ENCODE data around the gene FAM98A.

FAM98A gene

DNA sequence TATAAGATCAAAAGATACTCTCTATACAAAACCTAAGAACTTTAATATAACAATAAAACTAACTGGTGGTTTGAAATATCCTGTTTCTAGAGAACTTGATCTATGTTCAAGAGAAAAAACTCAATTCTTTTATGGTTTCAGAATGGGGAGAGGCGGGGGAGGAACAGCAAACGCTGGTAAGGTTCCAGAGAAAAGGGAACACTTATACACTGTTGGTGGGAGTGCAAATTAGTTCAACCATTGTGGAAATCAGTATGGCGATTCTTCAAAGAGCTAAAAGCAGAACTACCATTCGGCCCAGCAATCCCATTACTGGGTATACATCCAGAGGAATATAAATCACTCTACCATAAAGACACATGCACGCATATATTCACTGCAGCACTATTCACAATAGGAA lies 17.2 kb downstream of the FAM98A start:
- Mint-ChIP-seq H3K4me3 (peak overlapping the region; percentile 2), H3K9me3 (no peaks in the 10 kb centered on the region), H3K4me1 (peaks cover 12% of the 10 kb centered on the region), H3K27ac (peak overlapping the region; percentile 56), H3K27me3 (no peaks in the 10 kb centered on the region), H3K36me3 (peaks cover 14% of the 10 kb centered on the region)
- DNase-seq (ENCODE audit: low spot score in 2 of 2) (no peak), ATAC-seq (ENCODE audit: low read depth) (no peak)

DNA sequence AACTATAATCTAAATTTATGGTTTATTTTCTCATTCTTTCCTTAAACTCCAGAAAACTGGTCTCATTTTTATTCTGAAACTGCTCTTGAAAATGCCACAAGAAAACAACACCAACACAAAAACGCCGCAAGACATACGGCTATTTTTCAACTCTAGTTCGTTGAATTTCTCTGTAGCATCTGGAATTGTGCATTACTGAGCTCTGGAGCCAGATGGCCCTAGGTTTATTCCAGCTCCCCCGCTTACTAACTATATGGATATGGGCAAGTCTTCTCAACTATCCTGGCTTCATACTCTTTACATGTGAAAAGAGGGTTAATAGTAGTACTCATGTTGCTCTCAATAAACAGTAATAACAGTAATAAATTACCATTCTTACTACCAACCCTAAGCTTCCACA lies 19.9 kb downstream of the FAM98A start:
- DNase-seq (ENCODE audit: low spot score in 2 of 2) (no peak), ATAC-seq (ENCODE audit: low read depth) (no peak)
- H3K9me3 Mint-ChIP-seq, result no peaks in the 10 kb centered on the region
- H3K4me3 Mint-ChIP-seq, result no peak overlapping the region
- no peaks in the 10 kb centered on the region for H3K27me3 Mint-ChIP-seq
- H3K4me1 Mint-ChIP-seq, result peaks cover 12% of the 10 kb centered on the region
- peaks cover 6% of the 10 kb centered on the region for H3K36me3 Mint-ChIP-seq
- peak overlapping the region; percentile 6 for H3K27ac Mint-ChIP-seq

DNA sequence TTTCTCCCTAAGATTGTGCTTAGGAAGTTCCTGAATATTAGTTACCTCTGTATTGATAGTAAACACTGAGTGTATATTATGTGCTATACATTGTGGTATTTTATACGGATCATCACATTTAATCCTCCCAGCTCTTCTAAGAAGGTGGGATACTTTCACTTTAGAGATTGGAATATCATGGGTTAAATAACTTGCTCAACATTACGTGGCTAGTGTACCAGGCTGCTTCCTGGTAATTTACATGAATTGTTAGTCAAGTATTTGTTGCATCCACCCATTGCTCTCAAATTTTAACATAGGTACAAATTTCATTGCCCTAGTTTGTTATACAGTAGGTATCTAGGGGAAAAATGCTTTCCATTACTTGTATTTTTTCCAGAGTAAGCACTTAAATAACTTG lies 21.4 kb downstream of the FAM98A start:
- Mint-ChIP-seq H3K27ac (no peak overlapping the region), H3K27me3 (no peaks in the 10 kb centered on the region), H3K4me3 (no peak overlapping the region), H3K4me1 (peaks cover 10% of the 10 kb centered on the region), H3K36me3 (peaks cover 6% of the 10 kb centered on the region), H3K9me3 (no peaks in the 10 kb centered on the region)
- ATAC-seq (ENCODE audit: low read depth), result no peak
- no peak for DNase-seq (ENCODE audit: low spot score in 2 of 2)

DNA sequence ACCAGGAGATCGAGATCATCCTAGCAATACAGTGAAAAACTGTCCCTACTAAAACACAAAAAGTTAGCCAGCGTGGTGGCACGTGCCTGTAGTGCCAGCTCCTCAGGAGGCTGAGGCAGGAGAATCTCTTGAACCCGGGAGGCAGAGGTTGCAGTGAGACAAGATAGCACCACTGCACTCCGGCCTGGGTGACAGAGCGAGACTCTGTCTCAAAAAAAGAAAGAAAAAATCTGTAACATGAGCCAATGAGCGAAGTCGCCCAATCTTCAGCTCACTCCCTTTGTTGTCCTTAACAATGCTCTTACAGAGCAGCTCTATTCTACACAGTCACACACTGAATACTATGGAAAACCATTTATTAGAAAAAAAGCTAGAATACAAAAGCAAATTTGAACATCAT lies 22.0 kb downstream of the FAM98A start:
- no peak overlapping the region for H3K4me3 Mint-ChIP-seq
- DNase-seq (ENCODE audit: low spot score in 2 of 2) (no peak), ATAC-seq (ENCODE audit: low read depth) (no peak)
- peaks cover 6% of the 10 kb centered on the region for H3K4me1 Mint-ChIP-seq
- peaks cover 4% of the 10 kb centered on the region for H3K36me3 Mint-ChIP-seq
- H3K27ac Mint-ChIP-seq, result peak overlapping the region; percentile 24
- H3K9me3 Mint-ChIP-seq, result no peaks in the 10 kb centered on the region
- H3K27me3 Mint-ChIP-seq, result no peaks in the 10 kb centered on the region

DNA sequence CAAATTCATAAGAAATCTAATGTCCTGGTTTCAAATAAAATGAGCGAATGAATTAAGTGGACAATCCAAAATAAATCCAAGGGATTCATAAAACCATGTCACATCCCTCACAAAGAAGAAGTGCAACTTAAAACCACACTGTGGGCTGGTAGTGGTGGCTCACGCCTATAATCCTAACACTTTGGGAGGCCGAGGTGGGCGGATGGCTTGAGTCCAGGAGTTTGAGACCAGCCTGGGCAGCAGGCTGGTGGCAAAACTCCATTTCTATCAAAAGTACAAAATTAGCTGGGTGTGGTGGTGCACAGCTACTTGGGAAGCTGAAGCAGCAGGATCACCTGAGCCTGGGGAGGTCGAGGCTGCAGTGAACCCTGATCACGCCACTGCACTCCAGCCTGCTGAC lies 25.4 kb downstream of the FAM98A start:
- Mint-ChIP-seq H3K36me3 (no peaks in the 10 kb centered on the region), H3K4me3 (no peak overlapping the region), H3K27ac (no peak overlapping the region), H3K27me3 (no peaks in the 10 kb centered on the region), H3K4me1 (no peaks in the 10 kb centered on the region), H3K9me3 (no peaks in the 10 kb centered on the region)
- ATAC-seq (ENCODE audit: low read depth) (no peak), DNase-seq (ENCODE audit: low spot score in 2 of 2) (no peak)

DNA sequence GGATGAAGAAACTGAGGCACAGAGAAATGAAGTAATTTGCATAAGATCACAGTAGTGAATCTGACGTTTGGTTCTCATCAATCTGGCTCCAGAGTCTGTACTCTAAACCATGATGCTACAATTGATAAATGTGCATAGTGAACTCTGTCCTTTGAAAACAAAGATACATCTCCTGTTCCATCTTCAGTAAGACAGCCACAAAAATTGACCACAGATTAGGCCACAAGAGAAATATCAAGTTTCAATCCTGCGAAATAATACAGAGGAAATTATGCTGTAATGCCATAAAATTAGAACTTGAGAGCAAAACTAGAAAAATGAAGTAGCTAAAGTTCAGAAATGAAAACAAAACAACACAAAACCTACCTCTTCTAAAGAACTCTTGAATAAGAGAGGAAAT lies 28.4 kb downstream of the FAM98A start:
- DNase-seq (ENCODE audit: low spot score in 2 of 2) (no peak), ATAC-seq (ENCODE audit: low read depth) (no peak)
- H3K9me3 Mint-ChIP-seq, result no peaks in the 10 kb centered on the region
- H3K27ac Mint-ChIP-seq, result peak overlapping the region; percentile 53
- H3K27me3 Mint-ChIP-seq, result no peaks in the 10 kb centered on the region
- H3K36me3 Mint-ChIP-seq, result peaks cover 9% of the 10 kb centered on the region
- H3K4me1 Mint-ChIP-seq, result peaks cover 3% of the 10 kb centered on the region
- H3K4me3 Mint-ChIP-seq, result no peak overlapping the region

DNA sequence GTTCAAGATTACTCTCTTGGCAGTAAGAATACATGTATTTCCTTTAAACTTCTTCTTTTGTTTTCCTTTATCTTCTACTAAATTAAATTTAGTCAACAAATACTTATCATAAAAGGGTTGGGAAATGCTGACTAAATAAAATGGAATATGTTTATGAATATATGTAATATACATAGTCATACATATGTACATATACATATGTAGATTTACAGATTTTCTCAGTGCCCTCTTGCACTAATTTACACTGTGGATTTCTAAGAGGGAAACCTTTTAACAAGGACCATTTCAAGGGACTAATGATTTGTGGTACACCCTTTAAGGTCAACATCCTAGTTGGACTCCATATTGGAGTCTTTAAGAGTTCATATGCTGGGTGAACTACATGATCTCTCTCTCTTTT lies 37.2 kb downstream of the FAM98A start:
- DNase-seq (ENCODE audit: low spot score in 2 of 2) (no peak), ATAC-seq (ENCODE audit: low read depth) (no peak)
- Mint-ChIP-seq H3K4me3 (no peak overlapping the region), H3K27ac (no peak overlapping the region), H3K4me1 (no peaks in the 10 kb centered on the region), H3K36me3 (peaks cover 50% of the 10 kb centered on the region), H3K9me3 (no peaks in the 10 kb centered on the region), H3K27me3 (no peaks in the 10 kb centered on the region)

DNA sequence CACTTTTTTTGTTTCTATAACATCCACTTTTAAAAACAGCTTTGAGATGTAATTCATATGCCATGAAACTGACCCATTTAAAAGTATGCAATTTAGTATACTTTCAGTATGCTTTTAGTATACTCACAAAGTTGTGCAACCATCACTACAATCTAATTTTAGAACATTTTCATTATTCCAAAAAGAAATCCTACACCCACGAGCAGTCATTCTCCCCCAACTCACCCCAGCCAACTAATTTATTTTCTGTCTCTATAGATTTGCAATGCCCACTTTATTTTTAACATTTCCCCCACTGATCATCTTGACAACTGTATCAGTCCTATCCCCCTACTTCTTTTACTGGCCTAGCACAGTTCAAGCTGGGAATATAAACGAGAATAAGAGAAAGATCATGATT lies 39.1 kb downstream of the FAM98A start:
- Mint-ChIP-seq H3K4me1 (peaks cover under 1% of the 10 kb centered on the region), H3K9me3 (no peaks in the 10 kb centered on the region), H3K36me3 (peaks cover 45% of the 10 kb centered on the region), H3K27me3 (no peaks in the 10 kb centered on the region), H3K27ac (peak overlapping the region; percentile 17), H3K4me3 (no peak overlapping the region)
- DNase-seq (ENCODE audit: low spot score in 2 of 2), result no peak
- ATAC-seq (ENCODE audit: low read depth), result no peak

DNA sequence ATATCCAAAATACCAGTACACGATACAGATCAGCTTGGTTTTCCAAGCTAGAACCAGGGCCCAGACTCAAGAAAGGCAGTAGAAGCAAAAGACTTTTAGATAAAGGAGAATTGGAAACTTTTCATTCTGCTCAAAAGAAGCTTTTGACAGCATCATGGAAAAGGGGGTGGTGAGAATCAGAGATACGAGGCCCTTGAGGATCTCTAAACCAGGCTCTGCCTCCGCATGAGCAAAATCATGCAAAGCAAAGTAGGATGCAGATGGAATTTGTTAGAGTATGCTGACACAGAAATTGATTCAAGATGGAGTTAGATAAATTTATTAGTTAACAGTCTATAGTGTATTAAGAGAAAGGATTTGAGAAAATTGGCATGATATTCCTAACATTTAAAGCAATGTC lies 39.8 kb downstream of the FAM98A start:
- H3K4me3 Mint-ChIP-seq, result no peak overlapping the region

DNA sequence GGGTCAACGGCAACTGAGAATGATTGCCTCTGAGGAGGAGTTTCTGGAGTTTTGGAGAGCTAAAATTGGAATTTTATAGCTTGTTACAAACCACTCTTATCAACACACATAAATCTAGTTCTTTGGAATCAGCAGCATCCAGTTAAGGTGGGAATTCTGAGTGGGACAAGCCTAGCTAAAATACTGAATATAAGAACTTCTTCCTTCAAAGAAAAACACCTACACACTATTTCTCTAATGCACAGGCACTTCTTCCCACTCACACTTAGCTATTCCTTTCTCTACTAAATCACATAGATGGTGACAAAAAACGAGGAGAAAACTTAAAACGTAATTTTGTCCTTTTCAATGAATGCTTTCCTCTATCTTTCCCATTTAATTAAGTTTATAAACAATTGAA lies 43.4 kb downstream of the FAM98A start:
- Mint-ChIP-seq H3K9me3 (no peaks in the 10 kb centered on the region), H3K4me1 (peaks cover 5% of the 10 kb centered on the region), H3K27me3 (no peaks in the 10 kb centered on the region), H3K4me3 (no peak overlapping the region), H3K36me3 (peaks cover 43% of the 10 kb centered on the region), H3K27ac (no peak overlapping the region)
- DNase-seq (ENCODE audit: low spot score in 2 of 2), result no peak
- ATAC-seq (ENCODE audit: low read depth), result no peak

More for the DNA sequence above, 39.8 kb downstream of the FAM98A start:
- Mint-ChIP-seq H3K36me3 (peaks cover 46% of the 10 kb centered on the region), H3K4me1 (peaks cover 5% of the 10 kb centered on the region), H3K27ac (peak overlapping the region; percentile 67), H3K9me3 (no peaks in the 10 kb centered on the region), H3K27me3 (no peaks in the 10 kb centered on the region)
- no peak for ATAC-seq (ENCODE audit: low read depth)
- DNase-seq (ENCODE audit: low spot score in 2 of 2), result no peak

DNA sequence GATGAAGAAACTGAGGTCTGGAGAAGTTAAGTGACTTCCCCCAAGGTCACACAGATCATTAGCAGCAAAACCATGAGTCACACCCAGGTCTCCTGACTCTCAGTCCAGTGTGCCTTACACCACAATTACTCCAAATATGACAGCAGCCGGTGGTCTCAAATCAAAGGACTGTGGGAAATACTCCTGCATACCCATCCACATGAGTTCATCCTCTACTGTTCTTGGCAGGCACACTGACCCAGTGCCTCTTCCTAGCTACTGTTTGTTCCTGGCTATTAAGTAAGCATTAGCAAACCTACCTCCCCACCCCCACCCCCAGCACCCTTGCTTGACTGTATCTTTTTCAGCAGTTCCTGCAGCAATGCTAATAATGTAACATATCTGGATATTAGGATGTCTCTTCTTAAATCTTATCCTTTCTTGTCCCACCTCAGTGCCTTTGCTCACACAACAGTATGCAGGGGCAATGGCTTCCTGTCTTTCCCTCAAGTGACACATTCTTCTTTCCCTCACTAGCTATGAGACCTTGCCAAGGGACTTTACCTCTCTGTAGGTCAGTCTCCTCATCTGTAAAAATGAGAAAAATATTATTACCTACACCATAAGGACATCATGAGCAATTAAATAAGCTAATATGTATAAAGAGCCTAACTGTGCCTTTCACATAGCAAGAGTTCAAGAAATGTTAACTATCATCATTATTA lies 46.2 kb downstream of the FAM98A start:
- Mint-ChIP-seq H3K9me3 (no peaks in the 10 kb centered on the region), H3K36me3 (peaks cover 39% of the 10 kb centered on the region), H3K27me3 (no peaks in the 10 kb centered on the region), H3K4me3 (no peak overlapping the region), H3K27ac (peak overlapping the region; percentile 2), H3K4me1 (peaks cover 5% of the 10 kb centered on the region)
- DNase-seq (ENCODE audit: low spot score in 2 of 2), result no peak
- no peak for ATAC-seq (ENCODE audit: low read depth)

DNA sequence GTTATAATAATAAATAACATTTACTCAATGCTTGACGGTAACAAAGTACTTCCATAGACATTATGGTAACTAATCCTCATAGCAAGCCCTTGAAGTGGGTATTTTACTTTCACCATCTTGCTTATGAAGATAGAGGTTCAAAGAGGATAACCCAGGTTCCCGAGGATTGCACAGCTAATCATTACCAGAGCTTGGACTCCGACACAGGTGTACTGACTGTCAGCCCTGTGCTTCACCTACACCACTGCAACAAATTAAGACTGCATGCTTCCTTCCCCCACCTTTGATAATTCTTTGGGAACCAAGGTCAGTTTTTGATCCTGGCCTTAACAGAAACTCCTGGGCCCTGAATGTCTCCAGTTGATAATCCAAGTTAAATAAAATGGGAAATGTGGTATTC lies 48.9 kb downstream of the FAM98A start:
- ATAC-seq (ENCODE audit: low read depth), result no peak
- no peaks in the 10 kb centered on the region for H3K27me3 Mint-ChIP-seq
- no peaks in the 10 kb centered on the region for H3K9me3 Mint-ChIP-seq
- peaks cover 53% of the 10 kb centered on the region for H3K36me3 Mint-ChIP-seq
- no peak overlapping the region for H3K4me3 Mint-ChIP-seq
- H3K4me1 Mint-ChIP-seq, result peaks cover 5% of the 10 kb centered on the region
- no peak for DNase-seq (ENCODE audit: low spot score in 2 of 2)
- H3K27ac Mint-ChIP-seq, result peak overlapping the region; percentile 53

DNA sequence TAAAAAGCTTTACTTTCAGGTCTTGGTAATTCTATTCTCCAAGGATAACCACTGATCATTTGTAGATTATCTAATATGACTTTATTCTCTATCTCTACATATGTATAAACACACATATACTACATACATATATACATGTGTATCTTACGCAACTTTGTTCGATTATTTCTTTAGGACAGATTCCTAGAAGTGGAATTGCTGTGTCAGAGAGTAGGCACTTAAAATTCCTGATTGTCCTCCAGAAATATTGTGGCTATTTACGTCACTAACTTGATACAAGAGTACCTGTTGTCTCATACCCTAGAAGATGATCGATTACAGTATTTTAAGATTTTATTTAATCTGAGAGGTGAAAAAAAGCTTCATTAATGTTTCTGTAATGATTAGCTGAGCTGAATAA lies 57.9 kb downstream of the FAM98A start:
- Mint-ChIP-seq H3K27ac (no peak overlapping the region), H3K36me3 (peaks cover 35% of the 10 kb centered on the region), H3K27me3 (no peaks in the 10 kb centered on the region), H3K4me1 (peaks cover 3% of the 10 kb centered on the region), H3K9me3 (no peaks in the 10 kb centered on the region), H3K4me3 (no peak overlapping the region)
- no peak for ATAC-seq (ENCODE audit: low read depth)
- DNase-seq (ENCODE audit: low spot score in 2 of 2), result no peak

DNA sequence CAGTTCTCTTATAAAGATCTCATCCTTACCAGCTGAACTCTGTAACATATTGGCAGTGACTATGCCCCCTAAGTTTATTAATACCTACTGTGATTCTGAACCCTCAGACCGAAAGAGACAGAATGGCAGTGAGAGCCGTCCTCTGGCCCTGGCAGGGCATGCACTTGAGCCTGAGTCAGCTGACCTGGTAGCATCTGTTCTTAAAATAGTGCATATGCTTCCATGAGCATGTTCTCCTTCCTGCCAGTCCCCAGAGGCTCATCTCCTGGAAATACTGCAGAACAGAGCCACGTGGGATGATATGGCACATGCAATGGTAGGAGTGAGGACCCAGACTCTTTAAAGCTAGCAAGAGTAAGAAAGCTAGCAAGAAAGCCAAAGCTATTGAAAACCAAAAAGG lies 63.7 kb downstream of the FAM98A start:
- peaks cover 28% of the 10 kb centered on the region for H3K4me1 Mint-ChIP-seq
- DNase-seq (ENCODE audit: low spot score in 2 of 2), result no peak
- H3K27me3 Mint-ChIP-seq, result no peaks in the 10 kb centered on the region
- no peak overlapping the region for H3K27ac Mint-ChIP-seq
- no peak overlapping the region for H3K4me3 Mint-ChIP-seq
- H3K36me3 Mint-ChIP-seq, result peaks cover 44% of the 10 kb centered on the region
- H3K9me3 Mint-ChIP-seq, result no peaks in the 10 kb centered on the region
- no peak for ATAC-seq (ENCODE audit: low read depth)
